Measurements from ENCODE around the gene DIO3.
A peak's percentile ranks its signal among the peaks of the same experiment; 100 is the strongest.

Gene DIO3

DNA sequence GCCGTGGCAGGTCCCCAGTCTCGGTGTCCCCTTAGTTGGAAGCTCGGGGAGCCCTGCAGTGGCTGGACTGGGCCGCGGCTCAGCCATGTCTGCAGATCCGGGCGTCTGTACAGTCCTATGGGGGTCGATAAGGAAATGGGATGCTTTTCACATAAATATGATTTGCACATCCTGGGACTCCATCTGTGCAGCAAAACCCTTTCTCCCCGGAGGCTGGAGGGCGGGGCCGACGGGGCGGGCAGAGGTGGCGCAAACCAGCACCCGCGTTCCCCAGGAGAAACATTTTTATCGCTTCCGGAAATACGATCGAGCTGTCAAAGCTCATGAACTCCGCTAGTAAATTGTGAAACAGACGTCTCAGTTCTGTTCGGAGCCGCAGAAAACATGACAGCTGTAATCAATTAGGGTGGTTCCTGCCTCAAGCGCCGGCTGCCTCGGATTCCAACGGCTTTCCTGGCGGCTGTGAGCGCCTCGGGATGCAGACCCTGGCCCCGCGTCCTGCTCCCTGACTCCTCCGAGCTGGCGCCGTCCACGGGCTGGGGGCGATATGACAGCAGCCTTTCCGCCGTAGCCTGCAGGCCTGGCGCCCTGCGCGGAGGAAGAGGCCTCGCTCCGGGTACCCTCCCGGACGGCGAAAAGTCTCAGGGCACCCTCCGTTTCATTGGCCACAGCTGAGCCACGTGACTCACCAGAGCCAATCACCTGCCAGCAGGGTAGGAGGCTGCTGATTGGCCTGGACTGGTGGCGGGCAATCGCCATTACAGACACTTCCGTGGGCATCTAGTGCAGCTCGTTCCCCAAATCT is 23.0 kb downstream of the DIO3 start:
- TF ChIP-seq TAF1 (IDR thresholded peaks at IDR 0.05; ENCODE audit: low read depth) = no peak
- no peak for TF ChIP-seq ZBTB7A (IDR thresholded peaks at IDR 0.05; ENCODE audit: low read depth)
- TF ChIP-seq USF1 (IDR thresholded peaks at IDR 0.05) = peak; percentile 64

GRCh38 chr14:101585211-101585610 is 23.9 kb downstream of the DIO3 start:
- TF ChIP-seq YY1 (IDR thresholded peaks at IDR 0.05; ENCODE audit: low read depth) = no peak
- TF ChIP-seq CEBPB (IDR thresholded peaks at IDR 0.05) = no peak
- no peak for TF ChIP-seq FOXM1 (IDR thresholded peaks at IDR 0.05; ENCODE audit: borderline replicate concordance, low read depth)
- TF ChIP-seq MAX (IDR thresholded peaks at IDR 0.05) = no peak
- no peak for TF ChIP-seq REST (IDR thresholded peaks at IDR 0.05; ENCODE audit: low read depth)
- no peak for TF ChIP-seq USF1 (IDR thresholded peaks at IDR 0.05)
- no peak for TF ChIP-seq CREB1 (IDR thresholded peaks at IDR 0.05; ENCODE audit: low read depth)
- TF ChIP-seq NFIC (IDR thresholded peaks at IDR 0.05) = no peak
- no peak for TF ChIP-seq TAF1 (IDR thresholded peaks at IDR 0.05; ENCODE audit: low read depth)
- no peak for TF ChIP-seq EGR1 (IDR thresholded peaks at IDR 0.05)
- TF ChIP-seq TEAD4 (IDR thresholded peaks at IDR 0.05) = no peak
- TF ChIP-seq TCF12 (IDR thresholded peaks at IDR 0.05; ENCODE audit: low read depth) = no peak
- TF ChIP-seq RAD21 (IDR thresholded peaks at IDR 0.05; ENCODE audit: low read depth) = no peak
- no peak for TF ChIP-seq ZBTB7A (IDR thresholded peaks at IDR 0.05; ENCODE audit: low read depth)
- no peak for TF ChIP-seq EP300 (IDR thresholded peaks at IDR 0.05; ENCODE audit: borderline replicate concordance)

GRCh38 chr14:101586531-101587430 is 25.5 kb downstream of the DIO3 start:
- TF ChIP-seq EP300 (IDR thresholded peaks at IDR 0.05; ENCODE audit: borderline replicate concordance) (no peak), RAD21 (IDR thresholded peaks at IDR 0.05; ENCODE audit: low read depth) (no peak), YY1 (IDR thresholded peaks at IDR 0.05; ENCODE audit: low read depth) (no peak), MAX (IDR thresholded peaks at IDR 0.05) (no peak)

GRCh38 chr14:101587441-101587911 is 26.2 kb downstream of the DIO3 start:
- TF ChIP-seq EGR1 (IDR thresholded peaks at IDR 0.05) (no peak), TEAD4 (IDR thresholded peaks at IDR 0.05) (no peak), TAF1 (IDR thresholded peaks at IDR 0.05; ENCODE audit: low read depth) (no peak), NFIC (IDR thresholded peaks at IDR 0.05) (no peak), EP300 (IDR thresholded peaks at IDR 0.05; ENCODE audit: borderline replicate concordance) (no peak), YY1 (IDR thresholded peaks at IDR 0.05; ENCODE audit: low read depth) (no peak), MAX (IDR thresholded peaks at IDR 0.05) (no peak), CREB1 (IDR thresholded peaks at IDR 0.05; ENCODE audit: low read depth) (no peak), FOXM1 (IDR thresholded peaks at IDR 0.05; ENCODE audit: borderline replicate concordance, low read depth) (no peak), RAD21 (IDR thresholded peaks at IDR 0.05; ENCODE audit: low read depth) (no peak)

DNA sequence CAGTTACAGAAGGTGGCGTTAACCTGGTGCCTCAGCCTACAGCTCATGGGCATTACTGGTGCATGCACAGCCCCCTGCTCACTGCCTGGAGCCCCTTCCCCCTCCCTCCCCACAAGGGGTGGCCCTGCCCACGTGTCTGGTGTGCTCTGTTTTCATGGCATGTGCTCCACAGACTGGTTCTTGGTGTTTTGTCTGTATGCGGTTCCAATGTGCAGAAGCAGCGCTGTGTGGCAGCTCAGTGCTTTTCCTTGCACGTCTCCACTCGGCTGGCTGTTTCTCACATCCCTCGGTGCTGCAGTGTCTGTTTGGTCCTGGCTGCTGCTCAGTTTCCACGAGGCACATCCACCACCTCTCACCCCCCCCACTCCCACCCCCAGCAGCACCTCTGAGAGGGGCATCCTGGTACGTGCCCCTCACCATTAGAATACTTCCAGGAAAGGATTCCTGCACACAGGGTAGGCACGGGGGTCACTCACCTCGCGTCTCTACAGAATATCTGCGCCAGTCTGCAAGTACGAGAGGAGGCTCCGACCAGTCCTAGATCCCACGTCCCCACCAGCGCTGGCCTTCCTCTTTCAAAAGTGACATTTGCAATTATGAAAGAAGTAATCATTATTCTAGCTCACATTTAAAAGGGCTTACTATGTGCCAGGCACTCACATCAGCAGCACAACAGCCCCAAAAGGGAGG is 27.1 kb downstream of the DIO3 start:
- TF ChIP-seq ZBTB7A (IDR thresholded peaks at IDR 0.05; ENCODE audit: low read depth) (no peak), FOXM1 (IDR thresholded peaks at IDR 0.05; ENCODE audit: borderline replicate concordance, low read depth) (no peak), EGR1 (IDR thresholded peaks at IDR 0.05) (no peak), TCF12 (IDR thresholded peaks at IDR 0.05; ENCODE audit: low read depth) (no peak), YY1 (IDR thresholded peaks at IDR 0.05; ENCODE audit: low read depth) (no peak), MAX (IDR thresholded peaks at IDR 0.05) (no peak), NFIC (IDR thresholded peaks at IDR 0.05) (no peak), USF1 (IDR thresholded peaks at IDR 0.05) (no peak), RAD21 (IDR thresholded peaks at IDR 0.05; ENCODE audit: low read depth) (no peak), CEBPB (IDR thresholded peaks at IDR 0.05) (no peak), CREB1 (IDR thresholded peaks at IDR 0.05; ENCODE audit: low read depth) (no peak), TAF1 (IDR thresholded peaks at IDR 0.05; ENCODE audit: low read depth) (no peak), TEAD4 (IDR thresholded peaks at IDR 0.05) (no peak), REST (IDR thresholded peaks at IDR 0.05; ENCODE audit: low read depth) (no peak)
